GM12892 (cell line): ENCODE data around the gene XIAP.
"Not testable (repeated sequence)": the region's sequence is repeated elsewhere in the genome, so short reads cannot be mapped to it uniquely, and the experiment has no call there.

Source experiments
- DNase-seq: peaks from one replicate; pipeline ENCODE4 v3.0.0; 2011; ENCODE audit not compliant: insufficient read length
- FAIRE-seq: peaks from 2 replicates; lab custom pipeline; 2011; peaks lifted over from hg19 to GRCh38; lab: Jason Lieb, UNC
- POLR2A ChIP-seq: IDR thresholded peaks from 2 replicates; pipeline ENCODE4 v1.6.1; 2011; ENCODE audit warnings: low read depth, low read length, control low read depth
- POLR2AphosphoS5 ChIP-seq: IDR thresholded peaks from 2 replicates; pipeline ENCODE4 v1.6.1; 2011; ENCODE audit warnings: low read depth, low read length, control low read depth
- TAF1 ChIP-seq: IDR thresholded peaks from 2 replicates; pipeline ENCODE4 v1.6.1; 2011; ENCODE audit warnings: low read depth, mild to moderate bottlenecking, control low read depth, low read length, borderline replicate concordance

XIAP gene

GRCh38 chrX:123923211-123923610 is 63.4 kb downstream of the XIAP start:
- no peak for TF ChIP-seq POLR2A
- no peak for TF ChIP-seq TAF1
- no peak for TF ChIP-seq POLR2AphosphoS5
- no peak for DNase-seq
- no peak for FAIRE-seq

- FAIRE-seq = no peak
- TF ChIP-seq TAF1 = no peak
- no peak for TF ChIP-seq POLR2AphosphoS5
- no peak for TF ChIP-seq POLR2A
- DNase-seq = no peak
Observed at GRCh38 chrX:123924186-123924585, 64.3 kb downstream of the XIAP start.

GRCh38 chrX:123927845-123928244 is 68.0 kb downstream of the XIAP start:
- DNase-seq (no peak), FAIRE-seq (no peak)
- TF ChIP-seq TAF1 = no peak
- no peak for TF ChIP-seq POLR2AphosphoS5
- TF ChIP-seq POLR2A = no peak

DNA sequence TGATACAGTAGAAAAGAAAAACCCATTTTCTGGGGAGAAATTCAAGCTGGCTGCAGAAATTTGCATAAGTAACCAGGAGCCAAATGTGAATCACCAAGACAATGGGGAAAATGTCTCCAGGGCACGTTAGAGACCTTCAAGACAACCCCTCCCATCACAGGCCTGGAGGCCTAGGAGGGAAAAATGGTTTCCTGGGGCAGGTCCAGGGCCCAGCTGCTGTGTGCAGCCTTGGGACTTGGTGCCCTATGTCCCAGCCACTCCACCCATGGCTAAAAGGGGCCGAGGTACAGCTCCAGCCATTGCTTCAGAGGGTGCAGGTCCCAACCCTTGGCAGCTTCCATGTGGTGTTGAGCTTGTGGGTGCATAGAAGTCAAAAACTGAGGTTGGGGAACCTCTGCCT is 72.2 kb downstream of the XIAP start:
- not testable (repeated sequence) for DNase-seq, FAIRE-seq

GRCh38 chrX:123943074-123943473 is 83.2 kb downstream of the XIAP start:
- TF ChIP-seq POLR2A (no peak), TAF1 (no peak), POLR2AphosphoS5 (no peak)
- FAIRE-seq (no peak), DNase-seq (no peak)

- no peak for DNase-seq
- no peak for TF ChIP-seq POLR2A
- TF ChIP-seq TAF1 = no peak
- TF ChIP-seq POLR2AphosphoS5 = no peak
- no peak for FAIRE-seq
Observed at GRCh38 chrX:123943488-123943887, 83.6 kb downstream of the XIAP start.

DNA sequence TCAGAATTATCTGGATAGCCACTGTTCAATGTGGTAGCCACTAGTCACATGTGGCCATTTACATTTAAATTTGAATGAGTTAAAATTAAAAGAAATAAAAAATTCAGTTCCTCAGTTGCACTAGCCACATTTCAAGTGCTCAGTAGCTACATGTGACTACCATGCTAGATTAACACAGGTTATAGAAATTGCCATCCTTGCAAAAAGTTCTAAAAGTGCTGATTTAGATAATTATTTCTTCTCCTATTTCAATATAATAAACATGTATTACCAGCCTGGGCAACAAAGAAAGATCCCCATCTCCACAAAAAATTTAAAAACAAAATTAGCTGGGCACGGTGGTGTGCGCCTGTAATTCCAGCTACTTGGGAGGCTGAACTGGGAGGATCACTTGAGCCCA is 90.0 kb downstream of the XIAP start:
- DNase-seq = no peak
- TF ChIP-seq POLR2A = no peak
- no peak for TF ChIP-seq POLR2AphosphoS5
- no peak for TF ChIP-seq TAF1
- FAIRE-seq = no peak

GRCh38 chrX:123959281-123960063 is 99.6 kb downstream of the XIAP start:
- TF ChIP-seq TAF1 (no peak), POLR2AphosphoS5 (no peak)
- DNase-seq (peak; percentile 15), FAIRE-seq (no peak)

DNA sequence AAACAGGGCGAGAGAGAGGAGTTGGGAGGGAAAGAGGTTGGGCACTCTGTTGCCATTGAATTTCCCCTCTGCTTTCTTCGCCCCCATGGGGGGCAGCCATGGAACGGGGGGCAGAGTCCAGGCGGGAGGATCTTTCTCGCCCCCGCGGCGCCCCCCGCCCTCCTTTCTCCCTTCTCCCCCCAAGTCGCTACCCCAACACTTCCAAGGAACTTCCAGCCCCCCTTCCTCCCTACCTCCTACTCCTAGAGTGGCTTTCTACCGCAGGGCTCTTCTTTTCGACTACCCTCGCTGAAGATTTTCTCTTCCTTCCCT is 101.1 kb downstream of the XIAP start:
- DNase-seq (no peak), FAIRE-seq (peak; percentile 76)
- no peak for TF ChIP-seq TAF1
- no peak for TF ChIP-seq POLR2AphosphoS5
- peak; percentile 10; the same call in 1 of the 2 replicates for TF ChIP-seq POLR2A

GRCh38 chrX:123961268-123962005 is 101.6 kb downstream of the XIAP start, which contains the start of gene STAG2:
TSS of gene STAG2 (plus strand) at chrX:123961706. CDS start at chrX:124022628, 60,922 bp downstream.
- FAIRE-seq (peak; percentile 78), DNase-seq (peak; percentile 20)
- TF ChIP-seq POLR2A (peak; percentile 55; the same call in 1 of the 2 replicates), TAF1 (peak; percentile 56; the same call in 1 of the 2 replicates), POLR2AphosphoS5 (no peak)

DNA sequence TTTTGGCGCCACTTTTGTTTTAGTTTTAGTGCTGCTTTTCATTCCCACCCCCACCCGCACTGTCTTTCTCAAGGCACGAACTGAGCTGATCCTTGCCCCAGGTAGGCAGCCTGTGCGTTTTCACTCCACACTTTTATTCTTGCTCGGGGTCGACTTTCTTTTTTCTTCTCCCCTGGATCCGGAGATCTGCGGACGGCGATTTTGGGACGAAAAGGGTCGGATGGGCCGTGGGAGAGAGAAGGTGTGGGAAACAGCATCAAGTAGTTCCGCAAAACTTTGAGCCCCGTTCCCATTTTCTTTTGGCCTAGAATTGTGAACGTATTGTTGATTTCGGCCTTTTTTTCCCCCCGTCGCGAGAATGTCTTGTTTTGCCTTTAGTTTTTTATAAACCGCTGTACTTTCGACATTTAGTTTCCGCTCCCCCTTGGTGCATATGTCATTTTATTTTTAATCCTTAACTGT is 102.2 kb downstream of the XIAP start:
- TF ChIP-seq POLR2A (peak; percentile 27; the same call in 1 of the 2 replicates), POLR2AphosphoS5 (no peak)
- DNase-seq = no peak
- FAIRE-seq = peak; percentile 74

DNA sequence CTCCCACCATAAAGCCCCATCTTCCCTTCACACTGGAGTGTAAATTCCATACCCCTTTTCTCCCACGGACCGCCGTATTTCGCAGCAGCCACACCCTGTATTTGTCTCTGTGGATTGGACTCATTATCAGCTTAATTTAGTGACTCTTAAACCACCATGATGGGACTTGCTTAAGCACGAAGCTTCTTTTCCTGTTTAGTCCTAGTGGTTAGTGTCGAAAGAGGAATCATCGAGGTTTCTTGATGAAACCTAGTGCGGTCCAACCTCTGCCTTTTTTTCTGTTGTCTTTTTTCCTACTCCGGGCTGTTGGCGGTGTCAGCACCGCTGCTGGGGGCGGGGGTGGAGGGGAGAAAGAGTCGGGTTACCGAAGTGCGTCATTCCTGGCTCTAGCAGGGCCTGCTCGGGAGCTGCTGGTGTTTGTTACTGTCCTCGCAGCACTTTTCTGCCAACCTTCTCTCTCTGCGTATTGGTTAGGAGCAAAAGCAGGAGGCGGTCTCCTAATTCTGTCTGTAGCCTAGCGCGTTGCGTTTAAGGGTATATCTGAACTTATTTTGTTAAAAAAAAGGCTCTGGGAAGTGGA is 103.0 kb downstream of the XIAP start:
- TF ChIP-seq POLR2A = peak; percentile 64; the same call in 1 of the 2 replicates
- peak; percentile 64; the same call in 1 of the 2 replicates for TF ChIP-seq POLR2AphosphoS5
- peak; percentile 58; the same call in 1 of the 2 replicates for TF ChIP-seq TAF1
- DNase-seq (peak; percentile 25), FAIRE-seq (peak; percentile 94)
